OCI-LY3 (cell line): ENCODE measurements around the gene TMEM250.

Experiments used
- H2AFZ ChIP-seq: fragments of 200-600, 300-600 bp; shearing (Covaris generic); 2 replicates; pipeline ENCODE4 v1.6.0; 2014; ENCODE audit warnings: antibody characterized with exemption, low read depth, low read length
- H3K27ac ChIP-seq: fragments of 200-600, 300-600 bp; sonication (generic); 2 replicates; pipeline ENCODE4 v1.5.1; 2014; ENCODE audit warnings: mild to moderate bottlenecking, low read length, moderate library complexity, mixed read lengths
- H3K27me3 ChIP-seq: fragments of 200-600, 300-600 bp; sonication (generic); 2 replicates; pipeline ENCODE4 v1.6.1; 2014; ENCODE audit warnings: low read depth, low read length, mixed read lengths
- H3K36me3 ChIP-seq: fragments of 200-600, 300-600 bp; sonication (generic); replicated peaks from 2 replicates; pipeline ENCODE3; 2014; ENCODE audit warnings: low read depth, low read length, mixed read lengths
- H3K4me1 ChIP-seq: fragments of 300-600, 200-600 bp; sonication (generic); 2 replicates; pipeline ENCODE4 v1.6.1; 2014; ENCODE audit warnings: low read length, mixed read lengths
- H3K4me2 ChIP-seq: fragments of 200-600, 300-600 bp; sonication (generic); 2 replicates; pipeline ENCODE4 v1.6.1; 2014; ENCODE audit warnings: low read length, mixed read lengths
- H3K4me3 ChIP-seq: fragments of 300-600, 200-600 bp; sonication (generic); 2 replicates; pipeline ENCODE4 v1.5.1; 2014; ENCODE audit warnings: antibody characterized with exemption, mild to moderate bottlenecking, low read length, moderate library complexity
- H3K79me2 ChIP-seq: fragments of 300-600, 200-600 bp; shearing (Covaris generic); 2 replicates; pipeline ENCODE4 v1.6.1; 2014; ENCODE audit warnings: mild to moderate bottlenecking, low read length, mixed read lengths
- H3K9ac ChIP-seq: fragments of 300-600, 200-600 bp; shearing (Covaris generic); 2 replicates; pipeline ENCODE4 v1.6.0; 2014; ENCODE audit warnings: mild to moderate bottlenecking, low read length, moderate library complexity
- H3K9me3 ChIP-seq: fragments of 200-600, 300-600 bp; shearing (Covaris generic); 2 replicates; pipeline ENCODE4 v1.6.1; 2014; ENCODE audit warnings: low read length, mixed read lengths; ENCODE audit not compliant: insufficient read depth
- H4K20me1 ChIP-seq: fragments of 200-600, 300-600 bp; sonication (generic); 2 replicates; pipeline ENCODE4 v1.6.1; 2016; ENCODE audit warnings: low read length, mixed read lengths; ENCODE audit not compliant: insufficient read depth
- EZH2phosphoT487 ChIP-seq: fragments of 200-600 bp; shearing (Covaris generic); IDR thresholded peaks from 2 replicates; pipeline ENCODE4 v1.6.1; 2018; ENCODE audit warnings: antibody characterized with exemption, mixed run types, low read depth
- TF ChIP-seq, protein P1 (sequence below): fragments of 200-600, 300-600 bp; sonication (generic); IDR thresholded peaks from 2 replicates; pipeline ENCODE4 v1.5.1; 2014; ENCODE audit warnings: antibody characterized with exemption, low read length, low read depth

The TMEM250 gene

GRCh38 chr9:136075881-136076678 is 42.6 kb downstream of the TMEM250 start:
- no peaks in the 10 kb centered on the region for H3K9me3 ChIP-seq
- H3K4me1 ChIP-seq, result no peaks in the 10 kb centered on the region
- H3K79me2 ChIP-seq, result no peaks in the 10 kb centered on the region
- H3K27me3 ChIP-seq, result no peaks in the 10 kb centered on the region
- H3K36me3 ChIP-seq, result no peaks in the 10 kb centered on the region
- H2AFZ ChIP-seq, result no peak overlapping the region
- H3K4me3 ChIP-seq, result no peak overlapping the region
- no peak overlapping the region for H3K9ac ChIP-seq
- no peaks in the 10 kb centered on the region for H4K20me1 ChIP-seq
- no peak overlapping the region for H3K27ac ChIP-seq
- TF ChIP-seq EZH2phosphoT487, result no peak
- TF ChIP-seq, protein P1, sequence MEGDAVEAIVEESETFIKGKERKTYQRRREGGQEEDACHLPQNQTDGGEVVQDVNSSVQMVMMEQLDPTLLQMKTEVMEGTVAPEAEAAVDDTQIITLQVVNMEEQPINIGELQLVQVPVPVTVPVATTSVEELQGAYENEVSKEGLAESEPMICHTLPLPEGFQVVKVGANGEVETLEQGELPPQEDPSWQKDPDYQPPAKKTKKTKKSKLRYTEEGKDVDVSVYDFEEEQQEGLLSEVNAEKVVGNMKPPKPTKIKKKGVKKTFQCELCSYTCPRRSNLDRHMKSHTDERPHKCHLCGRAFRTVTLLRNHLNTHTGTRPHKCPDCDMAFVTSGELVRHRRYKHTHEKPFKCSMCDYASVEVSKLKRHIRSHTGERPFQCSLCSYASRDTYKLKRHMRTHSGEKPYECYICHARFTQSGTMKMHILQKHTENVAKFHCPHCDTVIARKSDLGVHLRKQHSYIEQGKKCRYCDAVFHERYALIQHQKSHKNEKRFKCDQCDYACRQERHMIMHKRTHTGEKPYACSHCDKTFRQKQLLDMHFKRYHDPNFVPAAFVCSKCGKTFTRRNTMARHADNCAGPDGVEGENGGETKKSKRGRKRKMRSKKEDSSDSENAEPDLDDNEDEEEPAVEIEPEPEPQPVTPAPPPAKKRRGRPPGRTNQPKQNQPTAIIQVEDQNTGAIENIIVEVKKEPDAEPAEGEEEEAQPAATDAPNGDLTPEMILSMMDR, result no peak
- no peak overlapping the region for H3K4me2 ChIP-seq

GRCh38 chr9:136075134-136075841 is 43.4 kb downstream of the TMEM250 start:
- Histone ChIP-seq H3K27ac (no peak overlapping the region), H3K27me3 (no peaks in the 10 kb centered on the region), H3K4me3 (no peak overlapping the region), H3K79me2 (no peaks in the 10 kb centered on the region), H3K4me2 (no peak overlapping the region), H2AFZ (no peak overlapping the region), H3K4me1 (no peaks in the 10 kb centered on the region), H3K36me3 (no peaks in the 10 kb centered on the region), H3K9ac (no peak overlapping the region), H3K9me3 (no peaks in the 10 kb centered on the region), H4K20me1 (no peaks in the 10 kb centered on the region)
- no peak for TF ChIP-seq EZH2phosphoT487
- TF ChIP-seq, protein P1, result no peak

- Histone ChIP-seq H3K9me3 (0 out of 2 replicates have a peak, but pooled peaks cover under 1% of the 10 kb centered on the region), H3K9ac (no peak overlapping the region), H3K4me3 (no peak overlapping the region), H2AFZ (no peak overlapping the region), H3K36me3 (no peaks in the 10 kb centered on the region), H3K27ac (no peak overlapping the region), H3K4me1 (no peaks in the 10 kb centered on the region), H3K79me2 (no peaks in the 10 kb centered on the region), H4K20me1 (no peaks in the 10 kb centered on the region), H3K27me3 (no peaks in the 10 kb centered on the region), H3K4me2 (no peak overlapping the region)
- no peak for TF ChIP-seq EZH2phosphoT487
- TF ChIP-seq, protein P1, result no peak
Measured at GRCh38 chr9:136074706-136075105, 44.0 kb downstream of the TMEM250 start.
